ENCODE measurements around the gene SLC47A2. TPM values are rescaled to one million over a fixed set of nuclear protein-coding genes. Genes with fewer than 3 reads are reported as not detected.
A peak's percentile ranks its signal among the peaks of the same experiment; 100 is the strongest.

SLC47A2 gene
- total RNA-seq, 6 donors from 2014 or later, result 0.09 TPM; not detected in 5

GRCh38 chr17:19723964-19724363 lies 7.6 kb upstream of the SLC47A2 start:
- H3K36me3 ChIP-seq, result no peaks in the 10 kb centered on the region
- no peak for TF ChIP-seq CTCF (IDR thresholded peaks at IDR 0.05)
- TF ChIP-seq EP300 (IDR thresholded peaks at IDR 0.05), result no peak
- no peak for TF ChIP-seq POLR2A (IDR thresholded peaks at IDR 0.05)
- TF ChIP-seq POLR2AphosphoS5 (IDR thresholded peaks at IDR 0.05), result no peak
- no peaks in the 10 kb centered on the region for H3K27me3 ChIP-seq
- 100% methylated on average over 1 of the region's 1 CpG for WGBS, 2 donors
- peaks cover 36 to 50% (median 43%) of the 10 kb centered on the region in 4 donors for H3K4me1 ChIP-seq
- no peak for ATAC-seq (ENCODE audit: low FRiP score in 2 of 2)
- H3K27ac ChIP-seq, result peak overlapping the region in 3 of 4 donors; percentile 58 to 71 (median 67)
- peak in 1 of 2 donors; percentile 15 for DNase-seq
- H3K9me3 ChIP-seq, result no peaks in the 10 kb centered on the region
- peak overlapping the region in 2 of 4 donors; percentile 40 to 44 for H3K4me3 ChIP-seq

- no peak for TF ChIP-seq CTCF (IDR thresholded peaks at IDR 0.05)
- TF ChIP-seq POLR2A (IDR thresholded peaks at IDR 0.05), result no peak
- TF ChIP-seq POLR2AphosphoS5 (IDR thresholded peaks at IDR 0.05), result no peak
- no peak for TF ChIP-seq EP300 (IDR thresholded peaks at IDR 0.05)
- ATAC-seq (ENCODE audit: low FRiP score in 2 of 2), result no peak
- Histone ChIP-seq H3K27me3 (no peaks in the 10 kb centered on the region), H3K4me1 (peaks cover 13 to 25% (median 21%) of the 10 kb centered on the region in 4 donors), H3K9me3 (no peaks in the 10 kb centered on the region), H3K27ac (no peak overlapping the region), H3K36me3 (no peaks in the 10 kb centered on the region), H3K4me3 (no peak overlapping the region)
- DNase-seq, result no peak
- WGBS, 2 donors, result 68 to 70% methylated on average over 7 to 8 of the region's 9 CpGs
Measured at GRCh38 chr17:19720631-19721426, 4.4 kb upstream of the SLC47A2 start.

- no peaks in the 10 kb centered on the region for H3K9me3 ChIP-seq
- H3K4me3 ChIP-seq, result no peak overlapping the region
- H3K4me1 ChIP-seq, result peaks cover 13 to 21% (median 19%) of the 10 kb centered on the region in 4 donors
- no peak overlapping the region for H3K27ac ChIP-seq
- no peak for DNase-seq
- no peaks in the 10 kb centered on the region for H3K36me3 ChIP-seq
- 52 to 82% methylated on average over 5 of the region's 5 CpGs for WGBS, 2 donors
- H3K27me3 ChIP-seq, result no peaks in the 10 kb centered on the region
- TF ChIP-seq EP300 (IDR thresholded peaks at IDR 0.05) (no peak), POLR2AphosphoS5 (IDR thresholded peaks at IDR 0.05) (no peak), POLR2A (IDR thresholded peaks at IDR 0.05) (no peak), CTCF (IDR thresholded peaks at IDR 0.05) (no peak)
- no peak for ATAC-seq (ENCODE audit: low FRiP score in 2 of 2)
Measured at GRCh38 chr17:19720210-19720475, 3.8 kb upstream of the SLC47A2 start.

GRCh38 chr17:19719355-19720209 lies 3.2 kb upstream of the SLC47A2 start:
- Histone ChIP-seq H3K4me1 (peaks cover 11 to 15% (median 14%) of the 10 kb centered on the region in 4 donors), H3K36me3 (no peaks in the 10 kb centered on the region), H3K27me3 (no peaks in the 10 kb centered on the region), H3K9me3 (no peaks in the 10 kb centered on the region), H3K27ac (no peak overlapping the region), H3K4me3 (no peak overlapping the region)
- no peak for TF ChIP-seq CTCF (IDR thresholded peaks at IDR 0.05)
- TF ChIP-seq POLR2A (IDR thresholded peaks at IDR 0.05), result no peak
- TF ChIP-seq EP300 (IDR thresholded peaks at IDR 0.05), result no peak
- TF ChIP-seq POLR2AphosphoS5 (IDR thresholded peaks at IDR 0.05), result no peak
- ATAC-seq (ENCODE audit: low FRiP score in 2 of 2), result no peak
- 94 to 95% methylated on average over 20 of the region's 23 CpGs for WGBS, 2 donors
- DNase-seq, result no peak
